ENCODE results near the gene ENPP6. TPM values are rescaled to one million over a fixed set of nuclear protein-coding genes. Genes with fewer than 3 reads are reported as not detected.
"Not testable (repeated sequence)": the region's sequence is repeated elsewhere in the genome, so short reads cannot be mapped to it uniquely, and the experiment has no call there.

The ENPP6 gene
- total RNA-seq, 1 donor from 2014 or later: not detected

DNA sequence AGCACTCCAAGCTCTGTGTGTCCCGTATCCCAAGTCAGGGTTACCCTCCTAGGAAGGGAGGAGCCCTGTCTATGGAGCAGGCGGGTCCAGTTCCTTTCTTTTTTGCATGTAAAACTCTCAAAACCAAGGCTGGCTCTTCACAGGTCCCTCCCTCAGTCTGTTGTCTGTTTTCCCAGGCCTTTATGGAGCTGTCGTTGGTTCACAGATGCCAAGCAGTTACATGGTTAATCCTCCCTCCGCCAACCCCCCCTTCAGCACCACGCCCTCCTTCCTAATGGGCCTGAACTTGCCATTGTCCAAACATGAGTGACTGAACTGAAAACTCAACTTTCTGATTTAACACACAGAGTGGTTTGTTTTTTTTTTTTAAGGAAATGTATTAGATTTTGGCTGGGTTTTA lies 164.2 kb downstream of the ENPP6 start:
- peaks cover 6% of the 10 kb centered on the region for H3K9me3 Mint-ChIP-seq
- H3K36me3 Mint-ChIP-seq (ENCODE audit: low read depth): no peaks in the 10 kb centered on the region
- peaks cover 9% of the 10 kb centered on the region for H3K27me3 Mint-ChIP-seq
- ATAC-seq (ENCODE audit: low read depth): no peak
- CTCF ChIA-PET: no interaction called here
- TF ChIP-seq, protein P1, sequence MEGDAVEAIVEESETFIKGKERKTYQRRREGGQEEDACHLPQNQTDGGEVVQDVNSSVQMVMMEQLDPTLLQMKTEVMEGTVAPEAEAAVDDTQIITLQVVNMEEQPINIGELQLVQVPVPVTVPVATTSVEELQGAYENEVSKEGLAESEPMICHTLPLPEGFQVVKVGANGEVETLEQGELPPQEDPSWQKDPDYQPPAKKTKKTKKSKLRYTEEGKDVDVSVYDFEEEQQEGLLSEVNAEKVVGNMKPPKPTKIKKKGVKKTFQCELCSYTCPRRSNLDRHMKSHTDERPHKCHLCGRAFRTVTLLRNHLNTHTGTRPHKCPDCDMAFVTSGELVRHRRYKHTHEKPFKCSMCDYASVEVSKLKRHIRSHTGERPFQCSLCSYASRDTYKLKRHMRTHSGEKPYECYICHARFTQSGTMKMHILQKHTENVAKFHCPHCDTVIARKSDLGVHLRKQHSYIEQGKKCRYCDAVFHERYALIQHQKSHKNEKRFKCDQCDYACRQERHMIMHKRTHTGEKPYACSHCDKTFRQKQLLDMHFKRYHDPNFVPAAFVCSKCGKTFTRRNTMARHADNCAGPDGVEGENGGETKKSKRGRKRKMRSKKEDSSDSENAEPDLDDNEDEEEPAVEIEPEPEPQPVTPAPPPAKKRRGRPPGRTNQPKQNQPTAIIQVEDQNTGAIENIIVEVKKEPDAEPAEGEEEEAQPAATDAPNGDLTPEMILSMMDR (IDR thresholded peaks at IDR 0.05): no peak
- intact Hi-C loops (cut with micrococcal nuclease): no loop called here
- no peak overlapping the region for H3K4me3 Mint-ChIP-seq
- no peaks in the 10 kb centered on the region for H3K4me1 Mint-ChIP-seq
- POLR2A ChIA-PET: no interaction called here
- no peak overlapping the region for H3K27ac Mint-ChIP-seq
- DNase-seq: no peak

DNA sequence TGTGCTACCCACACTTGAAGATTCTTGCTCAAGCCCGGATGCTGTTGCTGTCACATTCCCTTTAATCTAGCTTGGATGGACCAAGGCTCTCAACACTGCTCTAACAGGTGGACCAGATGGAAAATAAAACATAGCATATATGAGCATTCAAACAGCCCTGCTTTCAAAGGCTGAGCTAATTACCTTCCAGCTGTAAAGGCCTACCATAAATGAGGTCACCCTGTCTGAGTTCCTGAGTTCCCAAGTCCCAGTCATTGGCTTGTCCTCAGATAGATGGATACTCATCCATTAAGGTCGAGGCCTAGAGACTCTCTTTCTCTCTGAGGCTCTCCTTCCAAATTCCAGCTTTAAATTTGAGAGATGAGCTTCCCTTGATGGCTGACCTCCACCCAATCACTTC lies 165.1 kb downstream of the ENPP6 start:
- peaks cover 8% of the 10 kb centered on the region for H3K9me3 Mint-ChIP-seq
- intact Hi-C loops (cut with micrococcal nuclease): no loop called here
- CTCF ChIA-PET: no interaction called here
- H3K27me3 Mint-ChIP-seq: peaks cover 9% of the 10 kb centered on the region
- ATAC-seq (ENCODE audit: low read depth) (no peak), DNase-seq (no peak)
- no peak overlapping the region for H3K27ac Mint-ChIP-seq
- H3K4me3 Mint-ChIP-seq: no peak overlapping the region
- H3K4me1 Mint-ChIP-seq: no peaks in the 10 kb centered on the region
- POLR2A ChIA-PET: no interaction called here
- no peaks in the 10 kb centered on the region for H3K36me3 Mint-ChIP-seq (ENCODE audit: low read depth)
- TF ChIP-seq, protein P1 (IDR thresholded peaks at IDR 0.05): no peak

DNA sequence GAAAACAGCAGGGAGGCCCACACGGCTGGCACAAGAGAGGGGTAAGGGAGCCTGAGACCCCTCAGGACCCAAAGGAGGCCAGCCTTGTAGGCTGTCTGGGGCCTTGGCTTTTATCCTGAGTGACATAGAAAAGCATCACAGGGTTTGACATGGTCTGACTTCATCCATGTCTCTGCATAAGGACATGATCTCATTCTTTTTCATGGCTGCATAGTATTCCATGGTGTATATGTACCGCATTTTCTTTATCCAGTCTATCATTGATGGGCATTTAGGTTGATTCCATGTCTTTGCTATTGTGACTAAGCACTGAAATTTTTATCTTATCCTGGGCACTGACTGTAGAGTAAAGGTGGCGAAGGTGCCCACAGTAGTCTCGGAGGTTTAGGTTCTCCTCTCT lies 166.4 kb downstream of the ENPP6 start:
- H3K9me3 Mint-ChIP-seq: peaks cover 11% of the 10 kb centered on the region
- H3K4me3 Mint-ChIP-seq; H3K27ac Mint-ChIP-seq; H3K4me1 Mint-ChIP-seq; H3K36me3 Mint-ChIP-seq (ENCODE audit: low read depth); DNase-seq; POLR2A ChIA-PET; CTCF ChIA-PET; ATAC-seq (ENCODE audit: low read depth); intact Hi-C loops (cut with micrococcal nuclease): not testable (repeated sequence)
- H3K27me3 Mint-ChIP-seq: peaks cover 12% of the 10 kb centered on the region

DNA sequence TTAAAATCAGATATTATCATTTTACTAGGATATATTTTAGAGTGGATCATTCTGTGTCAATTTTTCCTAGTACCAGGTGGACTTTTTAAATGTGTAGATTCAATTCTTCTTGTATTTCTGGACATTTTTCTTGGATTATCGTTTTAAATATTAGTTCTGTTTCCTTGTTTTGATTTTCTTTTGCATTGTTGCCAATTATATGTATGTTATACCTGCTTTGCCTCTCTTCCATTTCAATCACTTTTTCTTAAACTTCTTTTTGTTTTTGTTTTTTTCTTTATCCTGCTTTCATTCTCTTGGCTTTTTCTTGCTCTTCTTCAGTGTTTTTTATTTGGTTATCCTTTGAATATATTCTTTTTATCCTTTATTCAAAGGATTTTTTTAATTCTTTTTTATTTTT lies 171.5 kb downstream of the ENPP6 start:
- Mint-ChIP-seq H3K27me3 (peaks cover 15% of the 10 kb centered on the region), H3K4me3 (no peak overlapping the region), H3K4me1 (no peaks in the 10 kb centered on the region), H3K36me3 (ENCODE audit: low read depth) (no peaks in the 10 kb centered on the region), H3K9me3 (peaks cover 11% of the 10 kb centered on the region), H3K27ac (no peak overlapping the region)
- ChIA-PET CTCF (no interaction called here), POLR2A (no interaction called here)
- ATAC-seq (ENCODE audit: low read depth) (no peak), DNase-seq (no peak)
- intact Hi-C loops (cut with micrococcal nuclease): no loop called here
- TF ChIP-seq, protein P1 (IDR thresholded peaks at IDR 0.05): no peak

DNA sequence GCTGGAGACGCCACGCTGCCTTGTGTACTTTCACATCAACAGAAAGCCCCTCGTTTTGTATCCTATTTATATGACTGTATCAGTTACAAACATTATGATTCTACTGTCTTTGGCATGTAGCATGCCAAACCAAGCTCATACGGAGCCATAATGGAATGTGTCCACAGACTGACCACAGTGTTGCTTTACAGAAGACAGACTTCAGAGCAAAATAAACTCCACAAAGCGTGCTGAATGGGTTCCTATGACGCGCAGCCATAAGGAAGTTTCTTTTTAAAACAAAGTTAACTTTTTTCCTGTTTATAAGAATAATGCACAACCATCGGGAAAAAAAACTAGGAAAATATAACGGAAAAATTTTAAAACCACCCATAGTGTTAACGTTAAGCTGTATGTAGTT lies 176.5 kb downstream of the ENPP6 start:
- Mint-ChIP-seq H3K27me3 (peaks cover 24% of the 10 kb centered on the region), H3K36me3 (ENCODE audit: low read depth) (no peaks in the 10 kb centered on the region), H3K4me1 (no peaks in the 10 kb centered on the region), H3K4me3 (no peak overlapping the region), H3K9me3 (peaks cover 5% of the 10 kb centered on the region), H3K27ac (no peak overlapping the region)
- ChIA-PET CTCF (no interaction called here), POLR2A (no interaction called here)
- intact Hi-C loops (cut with micrococcal nuclease): no loop called here
- TF ChIP-seq, protein P1 (IDR thresholded peaks at IDR 0.05): no peak
- ATAC-seq (ENCODE audit: low read depth) (no peak), DNase-seq (no peak)

DNA sequence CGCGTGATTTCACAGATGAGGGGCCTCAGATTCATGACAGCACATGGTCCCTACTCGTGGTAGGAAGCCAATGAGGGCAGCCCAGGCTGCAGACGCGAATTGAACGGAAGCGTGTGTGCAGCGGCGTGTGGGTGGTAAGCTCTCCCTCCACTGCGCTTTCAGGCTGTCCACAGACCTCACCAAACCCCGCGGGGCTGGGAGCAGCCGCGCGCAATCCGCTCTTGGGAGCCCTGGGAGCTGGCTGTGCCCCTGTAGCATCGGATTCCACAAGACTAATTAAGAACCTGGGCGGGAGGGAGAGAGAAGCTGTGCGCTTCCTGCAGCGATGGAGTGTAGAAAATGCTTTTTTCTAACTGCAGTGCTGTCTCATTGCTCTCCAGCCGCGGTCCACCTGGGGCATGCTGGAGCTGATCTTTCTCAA lies 177.7 kb downstream of the ENPP6 start:
- ChIA-PET CTCF (no interaction called here), POLR2A (no interaction called here)
- no peak for ATAC-seq (ENCODE audit: low read depth)
- no peak overlapping the region for H3K4me3 Mint-ChIP-seq
- no peaks in the 10 kb centered on the region for H3K4me1 Mint-ChIP-seq
- intact Hi-C loops (cut with micrococcal nuclease): no loop called here
- DNase-seq: no peak
- TF ChIP-seq, protein P1 (IDR thresholded peaks at IDR 0.05): no peak
- H3K27ac Mint-ChIP-seq: no peak overlapping the region
- H3K36me3 Mint-ChIP-seq (ENCODE audit: low read depth): no peaks in the 10 kb centered on the region
- H3K9me3 Mint-ChIP-seq: no peaks in the 10 kb centered on the region
- H3K27me3 Mint-ChIP-seq: peaks cover 24% of the 10 kb centered on the region

Measured in activated B cell treated with CpG ODN at 0.5 μM for 24 hours (primary cell).